Mesenchymal stem cell (in vitro differentiated cells and primary cell): ENCODE results near the gene ADAMTS13.
"Not testable (repeated sequence)": the region's sequence is repeated elsewhere in the genome, so short reads cannot be mapped to it uniquely, and the experiment has no call there.

Experiments used
- DNase-seq: peaks from one replicate; pipeline ENCODE4 v3.0.0-alpha.2; 2013
- H2AFZ ChIP-seq: one replicate; pipeline ENCODE4 v1.6.1; 2013; ENCODE audit warnings: low read depth, mild to moderate bottlenecking, control low read depth, inconsistent platforms, low read length, moderate library complexity
- H2AK5ac ChIP-seq: 2 replicates; pipeline ENCODE4 v1.6.1; 2013; ENCODE audit warnings: low read length, moderate library complexity, mild to moderate bottlenecking, inconsistent platforms; ENCODE audit not compliant: severe bottlenecking
- H2BK120ac ChIP-seq: one replicate; pipeline ENCODE4 v1.6.1; 2013; ENCODE audit warnings: low read depth, mild to moderate bottlenecking, inconsistent platforms, low read length, moderate library complexity
- H2BK12ac ChIP-seq, 2 experiments: one replicate each; pipeline ENCODE4 v1.6.1; 2013; ENCODE audit warnings: inconsistent platforms in 2 of 2, low read length in 2 of 2, mild to moderate bottlenecking in 2 of 2, moderate library complexity in 2 of 2, control low read depth in 1 of 2
- H2BK15ac ChIP-seq: one replicate; pipeline ENCODE4 v1.6.1; 2013; ENCODE audit warnings: mild to moderate bottlenecking, low read depth, inconsistent platforms; ENCODE audit not compliant: poor library complexity, severe bottlenecking
- H2BK5ac ChIP-seq: 2 replicates; pipeline ENCODE4 v1.6.1; 2013; ENCODE audit warnings: low read depth, mild to moderate bottlenecking, low read length, control low read depth, inconsistent platforms; ENCODE audit not compliant: poor library complexity, severe bottlenecking
- H3K14ac ChIP-seq, 2 experiments: one replicate each; pipeline ENCODE4 v1.6.1; 2013; ENCODE audit warnings: inconsistent platforms in 2 of 2, low read length in 2 of 2, control low read depth in 1 of 2, mild to moderate bottlenecking in 1 of 2, moderate library complexity in 1 of 2
- H3K18ac ChIP-seq, 2 experiments: one replicate each; pipeline ENCODE4 v1.6.1; 2013; ENCODE audit warnings: inconsistent platforms in 2 of 2, low read length in 2 of 2, control low read depth in 1 of 2, low read depth in 1 of 2, mild to moderate bottlenecking in 1 of 2
- H3K23ac ChIP-seq, 2 experiments: one replicate each; pipeline ENCODE4 v1.6.1; 2013; ENCODE audit warnings: inconsistent platforms in 2 of 2, low read length in 2 of 2, mild to moderate bottlenecking in 2 of 2, moderate library complexity in 2 of 2, control low read depth in 1 of 2
- H3K27ac ChIP-seq: 2 replicates; pipeline ENCODE4 v1.5.1; 2013; ENCODE audit warnings: mild to moderate bottlenecking, moderate library complexity, low read length, control low read depth, inconsistent platforms; ENCODE audit not compliant: poor library complexity, severe bottlenecking
- H3K27me3 ChIP-seq, 2 experiments: 2 replicates each; pipeline versions ENCODE4 v1.6.1 to v1.7.0; 2013; ENCODE audit warnings: low read length in 2 of 2, mild to moderate bottlenecking in 2 of 2, moderate library complexity in 2 of 2, control low read depth in 1 of 2, inconsistent platforms in 1 of 2; ENCODE audit not compliant: control insufficient read depth in 1 of 2, insufficient read depth in 1 of 2
- H3K36me3 ChIP-seq, 2 experiments: 2 replicates each; pipeline versions ENCODE4 v1.6.1 to v1.7.0; 2013; ENCODE audit warnings: low read length in 2 of 2, control low read depth in 1 of 2, inconsistent platforms in 1 of 2, low read depth in 1 of 2, mild to moderate bottlenecking in 1 of 2; ENCODE audit not compliant: insufficient read depth in 2 of 2, control insufficient read depth in 1 of 2
- H3K4ac ChIP-seq, 2 experiments: one replicate each; pipeline ENCODE4 v1.6.1; 2013; ENCODE audit warnings: inconsistent platforms in 2 of 2, low read length in 2 of 2, mild to moderate bottlenecking in 2 of 2, moderate library complexity in 2 of 2, control low read depth in 1 of 2, low read depth in 1 of 2
- H3K4me1 ChIP-seq: 2 replicates; pipeline ENCODE4 v1.6.1; 2013; ENCODE audit warnings: low read depth, low read length, control low read depth; ENCODE audit not compliant: control insufficient read depth, insufficient read depth
- H3K4me2 ChIP-seq: 2 replicates; pipeline ENCODE4 v1.6.1; 2013; ENCODE audit warnings: low read length, mild to moderate bottlenecking, inconsistent platforms; ENCODE audit not compliant: poor library complexity, severe bottlenecking
- H3K4me3 ChIP-seq, 2 experiments: 2 replicates each; pipeline versions ENCODE4 v1.5.1 to v1.7.0; 2013; ENCODE audit warnings: low read length in 2 of 2, mild to moderate bottlenecking in 2 of 2, control low read depth in 1 of 2, low read depth in 1 of 2; ENCODE audit not compliant: insufficient read depth in 1 of 2
- H3K79me1 ChIP-seq: replicated peaks from 2 replicates; pipeline ENCODE4 v1.6.1; 2013; ENCODE audit warnings: mild to moderate bottlenecking, control low read depth, low read length, inconsistent platforms; ENCODE audit not compliant: poor library complexity, severe bottlenecking
- H3K9ac ChIP-seq: 2 replicates; pipeline ENCODE4 v1.7.0; 2013; ENCODE audit warnings: mild to moderate bottlenecking, low read length, moderate library complexity
- H3K9me3 ChIP-seq: 2 replicates; pipeline ENCODE4 v1.7.0; 2013; ENCODE audit warnings: mild to moderate bottlenecking, low read length; ENCODE audit not compliant: control insufficient read depth
- H4K8ac ChIP-seq: one replicate; pipeline ENCODE4 v1.6.1; 2013; ENCODE audit warnings: inconsistent platforms, mild to moderate bottlenecking, low read length, moderate library complexity
- H4K91ac ChIP-seq: one replicate; pipeline ENCODE4 v1.6.1; 2013; ENCODE audit warnings: mild to moderate bottlenecking, low read length, inconsistent platforms
- WGBS: methylation state at CpG from one replicate; pipeline ENCODE4 v1.1.7; 2013; ENCODE audit warnings: mixed read lengths; 5-methylcytosine and 5-hydroxymethylcytosine counted together

The ADAMTS13 gene

DNA sequence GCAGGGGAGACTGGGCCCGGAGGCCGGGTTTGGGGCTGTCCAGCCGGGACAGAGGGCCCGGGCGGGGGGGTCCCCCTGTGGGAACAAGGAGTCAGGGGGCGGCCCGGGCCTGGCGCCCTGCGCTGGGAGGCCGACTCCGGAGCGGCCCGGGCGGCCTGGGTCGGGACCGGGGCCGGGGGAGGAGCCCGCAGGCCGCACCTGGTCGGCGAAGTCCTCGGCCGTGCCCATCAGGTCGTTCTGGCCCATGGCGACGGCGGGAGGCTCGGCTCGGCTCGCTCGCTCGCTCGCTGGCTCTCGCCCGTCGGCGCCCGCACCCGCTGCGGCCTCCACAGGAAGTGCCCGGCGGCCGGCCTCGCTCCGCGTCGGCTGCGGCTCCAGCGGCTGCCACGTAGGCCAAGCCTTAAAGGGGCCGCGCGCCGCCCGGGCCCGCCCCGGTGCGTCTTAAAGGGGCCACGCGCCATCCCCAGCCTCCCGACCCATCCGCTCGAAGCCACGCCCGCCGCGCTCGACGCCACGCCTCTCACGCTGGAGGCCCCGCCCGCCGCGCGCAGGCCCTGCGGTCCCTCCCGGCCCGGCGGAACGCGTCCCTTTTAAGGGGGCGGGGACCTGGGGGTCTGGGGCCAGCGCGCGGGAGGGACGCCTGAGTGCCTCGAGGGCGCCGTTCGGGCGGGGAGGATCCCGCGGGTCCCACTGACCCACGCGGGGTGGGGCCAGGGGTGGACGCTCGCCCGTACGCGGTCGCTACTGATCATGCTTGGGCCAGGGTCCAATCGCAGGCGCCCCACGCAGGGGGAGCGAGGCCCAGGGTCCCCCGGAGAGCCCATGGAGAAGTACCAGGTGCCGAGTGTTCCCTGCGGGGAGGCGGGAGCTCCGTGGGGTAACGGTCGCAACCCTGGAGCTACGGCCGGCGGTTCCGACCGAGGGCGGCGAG is 46.2 kb upstream of the ADAMTS13 start, which contains the start of the genes STKLD1 and SURF4:
TSS of gene STKLD1 (plus strand) at position 643 of the 931 bp plus-strand sequence. CDS start at position 751, 108 bp downstream.
TSS of gene SURF4 (minus strand) at position 337 of the 931 bp plus-strand sequence. CDS start at position 246, 91 bp downstream.
- Histone ChIP-seq H3K27me3 (no peaks in the 10 kb centered on the region), H3K79me1 (peaks cover 4% of the 10 kb centered on the region), H3K4me2 (peak within 1 kb of the TSS; percentile 98), H4K91ac (peak within 1 kb of the TSS; percentile 96), H4K8ac (peak within 1 kb of the TSS; percentile 96), H3K27ac (peak within 1 kb of the TSS; percentile 64), H2BK5ac (peak within 1 kb of the TSS; percentile 97), H2BK120ac (peak within 1 kb of the TSS; percentile 86), H3K9ac (peak within 1 kb of the TSS; percentile 100), H3K4ac (peak within 1 kb of the TSS; percentile 99 to 100), H2AFZ (peak within 1 kb of the TSS; percentile 93), H2AK5ac (peak within 1 kb of the TSS; percentile 78), H3K9me3 (no peaks in the 10 kb centered on the region), H3K4me3 (peak within 1 kb of the TSS; percentile 95 to 99), H3K4me1 (peaks cover 34% of the 10 kb centered on the region), H3K18ac (peak within 1 kb of the TSS; percentile 97 to 99), H2BK12ac (peak within 1 kb of the TSS in 1 of 2 experiments; percentile 90), H3K23ac (peak within 1 kb of the TSS; percentile 68 to 77), H2BK15ac (peak within 1 kb of the TSS; percentile 97), H3K14ac (peak within 1 kb of the TSS; percentile 94 to 99), H3K36me3 (peaks cover 19 to 21% of the 10 kb centered on the region in 2 experiments)
- peak; percentile 95 for DNase-seq
- 3% methylated on average over 92 of the region's 120 CpGs for WGBS

DNA sequence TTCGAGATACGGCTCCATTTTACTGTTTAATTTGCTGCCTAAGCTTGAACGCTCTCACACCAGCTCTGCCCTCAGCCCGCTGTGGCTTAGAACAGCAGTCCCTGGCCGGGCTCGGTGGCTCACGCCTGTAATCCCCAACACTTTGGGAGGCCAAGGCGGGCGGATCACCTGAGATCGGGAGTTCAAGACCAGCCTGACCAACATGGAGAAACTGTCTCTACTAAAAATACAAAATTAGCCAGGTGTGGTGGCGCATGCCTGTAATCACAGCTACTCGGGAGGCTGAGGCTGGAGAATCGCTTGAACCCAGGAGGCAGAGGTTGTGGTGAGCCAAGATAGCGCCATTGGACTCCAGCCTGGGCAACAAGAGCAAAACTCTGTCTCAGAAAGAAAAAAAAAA is 44.9 kb upstream of the ADAMTS13 start:
- H3K4ac ChIP-seq, H3K23ac ChIP-seq, H3K18ac ChIP-seq, H4K91ac ChIP-seq, H3K9me3 ChIP-seq, H3K79me1 ChIP-seq, H3K14ac ChIP-seq, H2AFZ ChIP-seq, H2AK5ac ChIP-seq, H4K8ac ChIP-seq, H3K27me3 ChIP-seq, H2BK15ac ChIP-seq, H3K4me2 ChIP-seq, H2BK12ac ChIP-seq, DNase-seq, H2BK120ac ChIP-seq, H2BK5ac ChIP-seq, H3K27ac ChIP-seq: not testable (repeated sequence)
- H3K4me1 ChIP-seq: peaks cover 22% of the 10 kb centered on the region
- peak overlapping the region; percentile 100 for H3K9ac ChIP-seq
- H3K4me3 ChIP-seq: peak overlapping the region in 1 of 2 experiments; percentile 89
- WGBS: 97% methylated on average over 14 of the region's 14 CpGs
- H3K36me3 ChIP-seq: peaks cover 11% of the 10 kb centered on the region in 2 experiments

DNA sequence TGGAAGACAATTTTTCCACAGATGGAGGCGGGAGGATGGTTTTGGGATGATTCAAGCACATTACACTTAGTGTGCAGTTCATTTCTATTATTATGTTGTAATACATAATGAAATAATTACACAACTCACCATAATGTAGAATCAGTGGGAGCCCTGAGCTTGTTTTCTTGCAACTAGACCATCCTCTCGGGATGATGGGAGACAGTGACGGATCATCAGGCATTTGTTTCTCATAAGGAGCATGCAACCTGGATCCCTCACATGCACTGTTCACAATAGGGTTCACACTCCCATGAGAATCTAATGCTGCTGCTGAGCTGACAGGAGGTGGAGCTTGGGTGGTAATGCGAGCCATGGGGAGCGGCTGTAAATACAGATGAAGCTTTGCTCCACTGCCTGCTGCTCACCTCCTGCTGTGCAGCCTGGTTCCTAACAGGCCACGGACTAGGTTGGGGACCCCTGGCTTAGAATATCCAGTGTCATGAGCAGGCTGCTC is 44.4 kb upstream of the ADAMTS13 start:
- H3K36me3 ChIP-seq: peaks cover 6 to 9% of the 10 kb centered on the region in 2 experiments
- H3K4me1 ChIP-seq: peaks cover 20% of the 10 kb centered on the region
- H2BK5ac ChIP-seq: no peak overlapping the region
- H2BK15ac ChIP-seq: no peak overlapping the region
- H3K9me3 ChIP-seq: no peaks in the 10 kb centered on the region
- no peak overlapping the region for H2BK12ac ChIP-seq
- H4K91ac ChIP-seq: no peak overlapping the region
- H2BK120ac ChIP-seq: no peak overlapping the region
- peak; percentile 42 for DNase-seq
- H4K8ac ChIP-seq: no peak overlapping the region
- H3K4me2 ChIP-seq: no peak overlapping the region
- H3K9ac ChIP-seq: peak overlapping the region; percentile 47
- H3K27ac ChIP-seq: no peak overlapping the region
- H2AFZ ChIP-seq: no peak overlapping the region
- H3K27me3 ChIP-seq: no peaks in the 10 kb centered on the region
- H2AK5ac ChIP-seq: no peak overlapping the region
- no peak overlapping the region for H3K4ac ChIP-seq
- 49% methylated on average over 5 of the region's 6 CpGs for WGBS
- no peak overlapping the region for H3K18ac ChIP-seq
- no peak overlapping the region for H3K23ac ChIP-seq
- H3K14ac ChIP-seq: no peak overlapping the region
- peaks cover 4% of the 10 kb centered on the region for H3K79me1 ChIP-seq
- H3K4me3 ChIP-seq: peak overlapping the region in 1 of 2 experiments; percentile 41

DNA sequence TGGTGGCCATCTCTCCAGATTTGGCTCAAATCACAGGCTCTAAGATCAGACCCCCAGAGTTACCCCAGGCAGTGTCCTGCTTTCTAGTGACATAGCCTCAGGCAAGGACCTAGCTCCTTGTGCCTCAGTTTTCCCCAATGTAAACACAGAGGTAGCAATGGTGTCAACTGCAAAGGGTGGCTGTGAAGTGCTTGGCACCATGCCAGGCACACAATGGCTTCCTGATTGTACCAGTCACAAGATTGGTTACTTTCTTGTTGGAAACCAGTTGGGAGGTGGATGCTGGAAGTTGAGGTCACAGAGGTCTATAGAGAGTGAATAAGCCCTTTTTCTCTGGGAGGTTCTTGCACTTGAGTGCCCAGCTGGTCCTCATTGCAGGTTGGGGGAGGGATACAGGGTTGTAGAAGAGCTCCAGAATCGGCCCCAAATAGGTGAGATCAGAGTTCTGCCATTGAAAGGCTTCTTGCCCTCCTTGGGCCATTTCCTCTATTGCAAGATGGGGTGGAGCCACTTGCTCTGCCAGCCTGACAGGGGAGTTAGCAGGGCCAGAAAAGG is 43.7 kb upstream of the ADAMTS13 start:
- Histone ChIP-seq H2BK15ac (no peak overlapping the region), H3K27me3 (no peaks in the 10 kb centered on the region), H2BK120ac (no peak overlapping the region), H2AFZ (no peak overlapping the region), H3K4me1 (peaks cover 17% of the 10 kb centered on the region), H2AK5ac (no peak overlapping the region), H3K36me3 (peaks cover 0 to 1% of the 10 kb centered on the region in 2 experiments), H3K23ac (no peak overlapping the region), H3K18ac (no peak overlapping the region), H3K14ac (no peak overlapping the region), H3K4ac (no peak overlapping the region), H4K91ac (no peak overlapping the region), H2BK5ac (no peak overlapping the region), H3K4me3 (peak overlapping the region in 1 of 2 experiments; percentile 41), H3K4me2 (no peak overlapping the region), H2BK12ac (no peak overlapping the region), H4K8ac (no peak overlapping the region), H3K9ac (peak overlapping the region; percentile 47), H3K27ac (no peak overlapping the region), H3K79me1 (peaks cover 4% of the 10 kb centered on the region), H3K9me3 (no peaks in the 10 kb centered on the region)
- 93% methylated on average over 1 of the region's 1 CpG for WGBS
- no peak for DNase-seq
